ENCODE results near the gene PXMP4. TPM values are rescaled to one million over a fixed set of nuclear protein-coding genes. Genes with fewer than 3 reads are reported as not detected.

PXMP4 gene
- total RNA-seq, 3 donors from 2014 or later: 7.9 to 14.3 (median 9.1) TPM

DNA sequence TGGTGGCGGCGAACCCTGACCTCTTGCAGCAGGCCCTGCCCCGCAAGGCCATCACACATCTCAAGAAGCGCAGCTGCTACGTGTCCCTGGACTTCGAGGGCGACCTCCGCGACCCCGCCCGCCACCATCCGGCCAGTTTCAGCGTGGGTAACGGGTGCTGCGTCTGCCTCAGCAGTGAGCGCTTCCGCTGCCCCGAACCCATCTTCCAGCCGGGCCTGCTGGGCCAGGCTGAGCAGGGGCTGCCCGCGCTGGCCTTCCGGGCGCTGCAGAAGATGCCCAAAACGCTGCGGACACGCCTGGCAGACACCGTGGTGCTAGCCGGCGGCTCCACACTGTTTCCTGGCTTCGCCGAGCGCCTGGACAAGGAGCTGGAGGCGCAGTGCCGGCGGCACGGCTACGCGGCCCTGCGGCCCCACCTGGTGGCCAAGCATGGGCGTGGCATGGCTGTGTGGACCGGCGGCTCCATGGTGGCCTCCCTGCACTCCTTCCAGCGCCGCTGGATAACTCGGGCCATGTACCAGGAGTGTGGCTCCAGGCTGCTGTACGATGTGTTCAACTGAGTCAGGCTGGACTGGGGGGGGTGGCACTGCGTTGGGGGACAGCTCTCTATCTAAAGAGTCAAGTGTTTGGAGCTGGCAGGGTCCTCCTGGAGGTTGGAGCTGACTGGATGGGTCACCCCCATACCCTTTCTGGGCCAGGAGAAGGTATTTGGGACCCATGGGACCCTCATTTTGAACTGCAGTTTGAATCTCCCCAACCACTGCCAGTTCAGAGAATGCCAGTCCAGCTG lies 52.2 kb downstream of the PXMP4 start:
- Histone ChIP-seq H3K27me3 (no peaks in the 10 kb centered on the region), H3K9me3 (no peaks in the 10 kb centered on the region), H3K27ac (peak overlapping the region; percentile 94 to 95), H3K4me1 (peaks cover 0 to 5% of the 10 kb centered on the region in 2 donors), H3K4me3 (peak overlapping the region; percentile 57 to 76 (median 70)), H3K36me3 (no peaks in the 10 kb centered on the region)
- TF ChIP-seq, protein P1, sequence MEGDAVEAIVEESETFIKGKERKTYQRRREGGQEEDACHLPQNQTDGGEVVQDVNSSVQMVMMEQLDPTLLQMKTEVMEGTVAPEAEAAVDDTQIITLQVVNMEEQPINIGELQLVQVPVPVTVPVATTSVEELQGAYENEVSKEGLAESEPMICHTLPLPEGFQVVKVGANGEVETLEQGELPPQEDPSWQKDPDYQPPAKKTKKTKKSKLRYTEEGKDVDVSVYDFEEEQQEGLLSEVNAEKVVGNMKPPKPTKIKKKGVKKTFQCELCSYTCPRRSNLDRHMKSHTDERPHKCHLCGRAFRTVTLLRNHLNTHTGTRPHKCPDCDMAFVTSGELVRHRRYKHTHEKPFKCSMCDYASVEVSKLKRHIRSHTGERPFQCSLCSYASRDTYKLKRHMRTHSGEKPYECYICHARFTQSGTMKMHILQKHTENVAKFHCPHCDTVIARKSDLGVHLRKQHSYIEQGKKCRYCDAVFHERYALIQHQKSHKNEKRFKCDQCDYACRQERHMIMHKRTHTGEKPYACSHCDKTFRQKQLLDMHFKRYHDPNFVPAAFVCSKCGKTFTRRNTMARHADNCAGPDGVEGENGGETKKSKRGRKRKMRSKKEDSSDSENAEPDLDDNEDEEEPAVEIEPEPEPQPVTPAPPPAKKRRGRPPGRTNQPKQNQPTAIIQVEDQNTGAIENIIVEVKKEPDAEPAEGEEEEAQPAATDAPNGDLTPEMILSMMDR (IDR thresholded peaks at IDR 0.05): peak; percentile 50 to 93 (median 85)
- TF ChIP-seq POLR2AphosphoS5 (IDR thresholded peaks at IDR 0.05) (peak; percentile 26 to 50 (median 37)), POLR2A (IDR thresholded peaks at IDR 0.05) (no peak)
- intact Hi-C loops (cut with DNase I; ENCODE audit: low total_unique reads): no loop called here
- DNase-seq (ENCODE audit: low spot score in 2 of 2): peak; percentile 68 to 81

- intact Hi-C loops (cut with DNase I; ENCODE audit: low total_unique reads): no loop called here
- DNase-seq (ENCODE audit: low spot score in 2 of 2): peak in 1 of 2 donors; percentile 69
- peaks cover 0 to 5% of the 10 kb centered on the region in 2 donors for H3K4me1 ChIP-seq
- H3K27me3 ChIP-seq: no peaks in the 10 kb centered on the region
- TF ChIP-seq POLR2AphosphoS5 (IDR thresholded peaks at IDR 0.05) (no peak), POLR2A (IDR thresholded peaks at IDR 0.05) (no peak)
- TF ChIP-seq, protein P1 (IDR thresholded peaks at IDR 0.05): no peak
- H3K27ac ChIP-seq: peak overlapping the region; percentile 94 to 95
- H3K9me3 ChIP-seq: no peaks in the 10 kb centered on the region
- H3K36me3 ChIP-seq: no peaks in the 10 kb centered on the region
- H3K4me3 ChIP-seq: peak overlapping the region; percentile 57 to 76 (median 70)
These were observed 52.9 kb downstream of the PXMP4 start for GRCh38 chr20:33667245-33667675.

DNA sequence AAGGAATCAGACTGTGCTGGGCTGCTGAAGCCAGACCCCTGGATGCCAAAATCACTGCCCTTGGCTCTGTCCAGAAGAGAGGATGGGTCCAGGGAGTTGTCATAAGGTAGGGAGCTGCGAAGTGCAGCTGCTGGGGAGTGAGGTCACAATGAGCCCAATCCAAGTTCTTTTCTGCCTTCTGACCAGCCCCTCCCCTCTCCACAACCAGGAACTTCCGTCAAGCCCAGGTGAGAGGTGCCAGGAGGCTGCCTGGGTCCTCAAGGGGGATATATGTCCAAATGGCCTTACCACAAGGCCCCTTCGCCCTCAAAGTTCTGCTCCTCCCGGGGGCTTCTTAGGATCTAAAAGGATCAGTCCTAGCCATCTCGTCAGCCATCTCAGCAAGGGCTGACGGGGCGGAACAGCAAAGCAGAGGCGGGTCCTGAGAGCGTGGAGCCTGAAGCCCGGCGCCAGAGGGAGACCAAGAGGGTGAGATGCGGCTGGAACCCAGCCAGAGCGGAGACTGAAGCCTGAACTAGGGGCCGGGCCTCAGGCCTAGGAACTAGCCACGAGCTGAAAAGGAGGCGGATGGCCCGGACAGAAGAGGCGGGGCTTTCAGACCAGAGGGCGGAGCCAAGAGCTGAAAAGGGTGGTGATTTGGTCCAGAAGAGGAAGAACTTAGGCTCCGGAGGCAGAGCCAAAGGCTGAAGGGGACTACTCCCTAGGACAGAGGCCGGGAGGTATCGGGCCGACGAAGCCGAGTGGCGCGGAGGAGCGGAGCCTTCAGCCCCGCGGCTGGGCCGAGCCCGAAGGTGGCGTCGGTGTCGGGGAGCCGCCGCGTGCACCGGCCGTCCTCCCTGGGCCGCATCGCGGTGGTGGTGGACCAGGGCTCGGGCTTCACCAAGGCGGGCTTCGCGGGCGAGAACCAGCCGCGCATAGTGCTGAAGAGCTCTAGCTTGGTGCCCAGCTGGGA lies 53.5 kb downstream of the PXMP4 start, which contains the start of gene ACTL10:
Gene ACTL10, plus strand, starts transcription at position 651 of the 952 bp plus-strand sequence. CDS start 555 bp downstream, outside the sequence.
- H3K4me3 ChIP-seq: peak within 1 kb of the TSS; percentile 57 to 76 (median 70)
- peaks cover 0 to 5% of the 10 kb centered on the region in 2 donors for H3K4me1 ChIP-seq
- no peaks in the 10 kb centered on the region for H3K27me3 ChIP-seq
- TF ChIP-seq POLR2A (IDR thresholded peaks at IDR 0.05) (no peak), POLR2AphosphoS5 (IDR thresholded peaks at IDR 0.05) (peak in 1 of 3 donors; percentile 80)
- TF ChIP-seq, protein P1 (IDR thresholded peaks at IDR 0.05): peak in 2 of 3 donors; percentile 6 to 32
- H3K27ac ChIP-seq: peak within 1 kb of the TSS; percentile 94 to 95
- peak; percentile 96 to 97 for DNase-seq (ENCODE audit: low spot score in 2 of 2)
- intact Hi-C loops (cut with DNase I; ENCODE audit: low total_unique reads): no loop called here
- no peaks in the 10 kb centered on the region for H3K36me3 ChIP-seq
- no peaks in the 10 kb centered on the region for H3K9me3 ChIP-seq

DNA sequence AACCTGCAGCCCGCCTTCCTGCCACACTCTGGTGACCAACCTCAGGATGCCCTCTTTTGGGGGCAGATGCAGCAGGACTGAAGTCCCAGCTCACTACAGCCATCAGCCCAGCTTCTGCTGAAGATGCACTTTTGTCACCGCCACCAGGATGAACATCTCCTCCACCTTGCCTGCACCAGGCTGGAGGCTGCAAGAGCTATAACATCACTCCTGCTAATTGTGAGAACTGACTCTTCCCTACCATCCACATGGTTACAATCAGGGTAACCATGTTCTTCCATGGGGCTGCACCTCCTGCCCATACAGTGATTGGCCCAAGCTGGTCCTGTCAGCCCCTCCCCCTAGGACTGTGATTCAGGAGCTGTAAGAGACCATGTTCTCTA lies 55.4 kb downstream of the PXMP4 start:
- Histone ChIP-seq H3K9me3 (no peaks in the 10 kb centered on the region), H3K27me3 (no peaks in the 10 kb centered on the region), H3K4me3 (no peak overlapping the region), H3K36me3 (no peaks in the 10 kb centered on the region), H3K27ac (peak overlapping the region; percentile 89 to 90), H3K4me1 (peaks cover 0 to 5% of the 10 kb centered on the region in 2 donors)
- intact Hi-C loops (cut with DNase I; ENCODE audit: low total_unique reads): no loop called here
- no peak for DNase-seq (ENCODE audit: low spot score in 2 of 2)
- TF ChIP-seq POLR2A (IDR thresholded peaks at IDR 0.05): no peak
- TF ChIP-seq, protein P1 (IDR thresholded peaks at IDR 0.05): no peak
- TF ChIP-seq POLR2AphosphoS5 (IDR thresholded peaks at IDR 0.05): no peak
